ENCODE data around the gene PFN4. TPM values are rescaled to one million over a fixed set of nuclear protein-coding genes. Genes with fewer than 3 reads are reported as not detected.

The PFN4 gene
- total and polyA plus RNA-seq, 2 of the 4 experiments (the other 2 are of a cell fraction) = 0.36 to 0.48 TPM

- no peak for TF ChIP-seq FOS (IDR thresholded peaks at IDR 0.05; ENCODE audit: low read depth, low read length)
- no peak for TF ChIP-seq CEBPB (IDR thresholded peaks at IDR 0.05; ENCODE audit: low read depth, low read length)
- TF ChIP-seq NFE2L2 (IDR thresholded peaks at IDR 0.05; ENCODE audit: low read depth, low read length) = no peak
- TF ChIP-seq MAZ (IDR thresholded peaks at IDR 0.05; ENCODE audit: borderline replicate concordance, low read depth, low read length) = no peak
- no peak for TF ChIP-seq RAD21 (IDR thresholded peaks at IDR 0.05; ENCODE audit: low read length)
- no peak for TF ChIP-seq RCOR1 (IDR thresholded peaks at IDR 0.05; ENCODE audit: insufficient replicate concordance, low read length)
- TF ChIP-seq USF2 (IDR thresholded peaks at IDR 0.05; ENCODE audit: low read depth, low read length) = no peak
- no peak for TF ChIP-seq BHLHE40 (IDR thresholded peaks at IDR 0.05; ENCODE audit: low read depth, low read length)
- no peak for TF ChIP-seq RFX5 (IDR thresholded peaks at IDR 0.05; ENCODE audit: low read depth, low read length)
- no peak for TF ChIP-seq MAFK (IDR thresholded peaks at IDR 0.05; ENCODE audit: low read depth, low read length)
- TF ChIP-seq MXI1 (IDR thresholded peaks at IDR 0.05; ENCODE audit: borderline replicate concordance, low read depth, low read length) = no peak
- no peak for TF ChIP-seq CHD1 (IDR thresholded peaks at IDR 0.05; ENCODE audit: low read depth, low read length)
- no peak for TF ChIP-seq CTCF (conservative IDR thresholded peaks at IDR 0.05; ENCODE audit: low read depth, low read length)
- TF ChIP-seq ELK1 (IDR thresholded peaks at IDR 0.05; ENCODE audit: borderline replicate concordance, low read depth, low read length) = no peak
- no peak for TF ChIP-seq POLR2A (IDR thresholded peaks at IDR 0.05; ENCODE audit: low read depth, low read length)
- no peak for TF ChIP-seq SMC3 (IDR thresholded peaks at IDR 0.05; ENCODE audit: low read depth, low read length)
- Histone ChIP-seq H2AK5ac (ENCODE audit: low read depth, low read length) (0 out of 2 replicates have a peak overlapping the region, but pooled peaks have one; percentile 3), H3K18ac (ENCODE audit: low read depth, low read length) (peak overlapping the region; percentile 78), H3K79me1 (ENCODE audit: low read depth in 1 of 2, low read length in 2 of 2) (peaks cover 12 to 31% of the 10 kb centered on the region in 2 experiments), H4K20me1 (ENCODE audit: insufficient read depth, low read length) (no peaks in the 10 kb centered on the region), H4K5ac (ENCODE audit: low read depth, low read length) (peak overlapping the region; percentile 80), H3K9me1 (ENCODE audit: insufficient read depth, low read length) (peaks cover 11% of the 10 kb centered on the region), H3K4ac (ENCODE audit: low read depth, low read length) (peak overlapping the region; percentile 77), H2BK20ac (ENCODE audit: low read depth, low read length) (no peak overlapping the region), H3K9ac (ENCODE audit: low read depth, low read length) (peak overlapping the region; percentile 79), H2BK120ac (ENCODE audit: low read depth, low read length) (peak overlapping the region; percentile 67), H3K27me3 (ENCODE audit: control insufficient read depth, insufficient read depth, low read length) (no peaks in the 10 kb centered on the region), H3K36me3 (ENCODE audit: control insufficient read depth, insufficient read depth, low read length) (peaks cover 13% of the 10 kb centered on the region), H3K4me2 (ENCODE audit: low read depth, low read length) (peak overlapping the region; percentile 86), H2AFZ (replicated peaks; ENCODE audit: low read length, poor library complexity) (peak overlapping the region; percentile 99), H4K8ac (ENCODE audit: low read depth in 2 of 2, low read length in 2 of 2) (peak overlapping the region; percentile 74 to 92), H3K4me3 (ENCODE audit: insufficient read depth, low read depth, low read length) (peak overlapping the region; percentile 70), H3K14ac (replicated peaks; ENCODE audit: low read depth, low read length) (peak overlapping the region; percentile 85), H3K4me1 (ENCODE audit: control insufficient read depth, insufficient read depth, low read length) (peaks cover 4% of the 10 kb centered on the region; the same call in 1 of the 2 replicates), H3K9me3 (ENCODE audit: control insufficient read depth, insufficient read depth, low read length) (no peaks in the 10 kb centered on the region), H3K27ac (ENCODE audit: insufficient read depth, low read length) (peak overlapping the region; percentile 74), H2BK15ac (ENCODE audit: low read depth, low read length) (peak overlapping the region; percentile 33; the same call in 1 of the 3 replicates), H2BK5ac (ENCODE audit: low read depth, low read length, poor library complexity, severe bottlenecking) (peak overlapping the region; percentile 76), H2AK9ac (replicated peaks; ENCODE audit: low read depth, low read length, poor library complexity) (peak overlapping the region; percentile 99), H3K56ac (ENCODE audit: extremely low read depth, insufficient read depth, low read length) (peak overlapping the region; percentile 91; the same call in 1 of the 2 replicates), H3K23ac (ENCODE audit: low read depth, low read length) (peak overlapping the region; percentile 64), H4K91ac (ENCODE audit: insufficient read depth, low read depth, low read length) (peak overlapping the region; percentile 21)
- dilution Hi-C loops (cut with HindIII; ENCODE audit: low sequenced_read_pairs, unreplicated experiment) (no loop called here), intact Hi-C loops (cut with micrococcal nuclease) (loop anchor here (2.0 kb wide), 1 partner anchor 260 kb away; no protein-coding TSS in a partner anchor), in situ Hi-C loops (cut with MboI; ENCODE audit: low sequenced_read_pairs) (no loop called here)
- ChIA-PET CTCF (interaction anchor here (1.1 to 2.0 kb wide), 3 partner anchors 26 to 261 kb away, joined by 4 to 10 read pairs (median 5); no protein-coding TSS in a partner anchor), POLR2A (ENCODE audit: unreplicated experiment) (interaction anchor here (0.6 to 1.0 kb wide), 3 partner anchors 10 to 1004 kb away, joined by 3 read pairs; no protein-coding TSS in a partner anchor)
- no TSS peak for BruUV-seq (replicated peaks)
- ATAC-seq (ENCODE audit: low read depth) (peak; percentile 2), DNase-seq (no peak)
- no CpG with 5 or more reads among the region's 11 CpGs for WGBS, 2 experiments (ENCODE audit: extremely low coverage in 2 of 2, insufficient read length in 1 of 2)
Observed at GRCh38 chr2:24085200-24085489, 38.0 kb downstream of the PFN4 start.
